Mesenchymal stem cell (in vitro differentiated cells and primary cell): Measurements from ENCODE around the gene PGA5.

Experiments
- DNase-seq: peaks from one replicate; pipeline ENCODE4 v3.0.0-alpha.2; 2013
- H2AFZ ChIP-seq: one replicate; pipeline ENCODE4 v1.6.1; 2013; ENCODE audit warnings: low read depth, mild to moderate bottlenecking, control low read depth, inconsistent platforms, low read length, moderate library complexity
- H2AK5ac ChIP-seq: 2 replicates; pipeline ENCODE4 v1.6.1; 2013; ENCODE audit warnings: low read length, moderate library complexity, mild to moderate bottlenecking, inconsistent platforms; ENCODE audit not compliant: severe bottlenecking
- H2BK120ac ChIP-seq: one replicate; pipeline ENCODE4 v1.6.1; 2013; ENCODE audit warnings: low read depth, mild to moderate bottlenecking, inconsistent platforms, low read length, moderate library complexity
- H2BK12ac ChIP-seq, 2 experiments: one replicate each; pipeline ENCODE4 v1.6.1; 2013; ENCODE audit warnings: inconsistent platforms in 2 of 2, low read length in 2 of 2, mild to moderate bottlenecking in 2 of 2, moderate library complexity in 2 of 2, control low read depth in 1 of 2
- H2BK15ac ChIP-seq: one replicate; pipeline ENCODE4 v1.6.1; 2013; ENCODE audit warnings: mild to moderate bottlenecking, low read depth, inconsistent platforms; ENCODE audit not compliant: poor library complexity, severe bottlenecking
- H2BK5ac ChIP-seq: 2 replicates; pipeline ENCODE4 v1.6.1; 2013; ENCODE audit warnings: low read depth, mild to moderate bottlenecking, low read length, control low read depth, inconsistent platforms; ENCODE audit not compliant: poor library complexity, severe bottlenecking
- H3K14ac ChIP-seq, 2 experiments: one replicate each; pipeline ENCODE4 v1.6.1; 2013; ENCODE audit warnings: inconsistent platforms in 2 of 2, low read length in 2 of 2, control low read depth in 1 of 2, mild to moderate bottlenecking in 1 of 2, moderate library complexity in 1 of 2
- H3K18ac ChIP-seq, 2 experiments: one replicate each; pipeline ENCODE4 v1.6.1; 2013; ENCODE audit warnings: inconsistent platforms in 2 of 2, low read length in 2 of 2, control low read depth in 1 of 2, low read depth in 1 of 2, mild to moderate bottlenecking in 1 of 2
- H3K23ac ChIP-seq, 2 experiments: one replicate each; pipeline ENCODE4 v1.6.1; 2013; ENCODE audit warnings: inconsistent platforms in 2 of 2, low read length in 2 of 2, mild to moderate bottlenecking in 2 of 2, moderate library complexity in 2 of 2, control low read depth in 1 of 2
- H3K27ac ChIP-seq: 2 replicates; pipeline ENCODE4 v1.5.1; 2013; ENCODE audit warnings: mild to moderate bottlenecking, moderate library complexity, low read length, control low read depth, inconsistent platforms; ENCODE audit not compliant: poor library complexity, severe bottlenecking
- H3K27me3 ChIP-seq, 2 experiments: 2 replicates each; pipeline versions ENCODE4 v1.6.1 to v1.7.0; 2013; ENCODE audit warnings: low read length in 2 of 2, mild to moderate bottlenecking in 2 of 2, moderate library complexity in 2 of 2, control low read depth in 1 of 2, inconsistent platforms in 1 of 2; ENCODE audit not compliant: control insufficient read depth in 1 of 2, insufficient read depth in 1 of 2
- H3K36me3 ChIP-seq, 2 experiments: 2 replicates each; pipeline versions ENCODE4 v1.6.1 to v1.7.0; 2013; ENCODE audit warnings: low read length in 2 of 2, control low read depth in 1 of 2, inconsistent platforms in 1 of 2, low read depth in 1 of 2, mild to moderate bottlenecking in 1 of 2; ENCODE audit not compliant: insufficient read depth in 2 of 2, control insufficient read depth in 1 of 2
- H3K4ac ChIP-seq, 2 experiments: one replicate each; pipeline ENCODE4 v1.6.1; 2013; ENCODE audit warnings: inconsistent platforms in 2 of 2, low read length in 2 of 2, mild to moderate bottlenecking in 2 of 2, moderate library complexity in 2 of 2, control low read depth in 1 of 2, low read depth in 1 of 2
- H3K4me1 ChIP-seq: 2 replicates; pipeline ENCODE4 v1.6.1; 2013; ENCODE audit warnings: low read depth, low read length, control low read depth; ENCODE audit not compliant: control insufficient read depth, insufficient read depth
- H3K4me2 ChIP-seq: 2 replicates; pipeline ENCODE4 v1.6.1; 2013; ENCODE audit warnings: low read length, mild to moderate bottlenecking, inconsistent platforms; ENCODE audit not compliant: poor library complexity, severe bottlenecking
- H3K4me3 ChIP-seq, 2 experiments: 2 replicates each; pipeline versions ENCODE4 v1.5.1 to v1.7.0; 2013; ENCODE audit warnings: low read length in 2 of 2, mild to moderate bottlenecking in 2 of 2, control low read depth in 1 of 2, low read depth in 1 of 2; ENCODE audit not compliant: insufficient read depth in 1 of 2
- H3K79me1 ChIP-seq: replicated peaks from 2 replicates; pipeline ENCODE4 v1.6.1; 2013; ENCODE audit warnings: mild to moderate bottlenecking, control low read depth, low read length, inconsistent platforms; ENCODE audit not compliant: poor library complexity, severe bottlenecking
- H3K9ac ChIP-seq: 2 replicates; pipeline ENCODE4 v1.7.0; 2013; ENCODE audit warnings: mild to moderate bottlenecking, low read length, moderate library complexity
- H3K9me3 ChIP-seq: 2 replicates; pipeline ENCODE4 v1.7.0; 2013; ENCODE audit warnings: mild to moderate bottlenecking, low read length; ENCODE audit not compliant: control insufficient read depth
- H4K8ac ChIP-seq: one replicate; pipeline ENCODE4 v1.6.1; 2013; ENCODE audit warnings: inconsistent platforms, mild to moderate bottlenecking, low read length, moderate library complexity
- H4K91ac ChIP-seq: one replicate; pipeline ENCODE4 v1.6.1; 2013; ENCODE audit warnings: mild to moderate bottlenecking, low read length, inconsistent platforms
- WGBS: methylation state at CpG from one replicate; pipeline ENCODE4 v1.1.7; 2013; ENCODE audit warnings: mixed read lengths; 5-methylcytosine and 5-hydroxymethylcytosine counted together

PGA5 gene

DNA sequence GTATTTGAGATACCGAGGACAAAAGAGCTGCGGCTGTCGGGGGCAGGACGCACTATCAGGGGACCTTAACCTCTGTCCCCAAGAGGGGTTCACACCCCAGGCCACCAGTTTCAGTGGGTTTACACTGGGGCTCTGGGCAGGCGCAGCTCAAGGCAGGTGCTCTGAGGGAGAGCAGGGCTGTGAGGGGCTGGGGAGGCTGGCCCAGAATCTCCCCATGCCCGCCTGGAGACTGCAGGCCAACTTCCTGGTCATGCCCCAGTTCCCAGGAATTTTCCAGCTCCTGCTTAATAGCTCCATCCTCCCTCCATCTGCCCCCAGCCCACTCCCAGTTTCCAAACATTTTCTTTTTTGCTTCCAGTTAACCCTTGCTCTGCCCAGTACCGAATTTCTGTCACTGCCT lies 45.3 kb upstream of the PGA5 start:
- no peak overlapping the region for H3K23ac ChIP-seq
- H3K27me3 ChIP-seq = peaks cover 4 to 21% of the 10 kb centered on the region in 2 experiments
- no peak overlapping the region for H2AFZ ChIP-seq
- no peak overlapping the region for H3K4me3 ChIP-seq
- no peak for DNase-seq
- 85% methylated on average over 7 of the region's 7 CpGs for WGBS
- no peak overlapping the region for H2BK5ac ChIP-seq
- H3K18ac ChIP-seq = no peak overlapping the region
- no peak overlapping the region for H3K27ac ChIP-seq
- no peak overlapping the region for H3K4me2 ChIP-seq
- no peak overlapping the region for H2BK15ac ChIP-seq
- no peaks in the 10 kb centered on the region for H3K36me3 ChIP-seq
- no peak overlapping the region for H3K14ac ChIP-seq
- peaks cover 14% of the 10 kb centered on the region for H3K4me1 ChIP-seq
- H4K8ac ChIP-seq = no peak overlapping the region
- no peak overlapping the region for H2AK5ac ChIP-seq
- no peak overlapping the region for H2BK120ac ChIP-seq
- no peak overlapping the region for H3K9ac ChIP-seq
- no peak overlapping the region for H3K4ac ChIP-seq
- no peak overlapping the region for H2BK12ac ChIP-seq
- H4K91ac ChIP-seq = no peak overlapping the region
- H3K79me1 ChIP-seq = no peaks in the 10 kb centered on the region
- peaks cover 22% of the 10 kb centered on the region for H3K9me3 ChIP-seq

GRCh38 chr11:61198361-61198760 lies 42.6 kb upstream of the PGA5 start:
- no peak overlapping the region for H4K91ac ChIP-seq
- H3K18ac ChIP-seq = no peak overlapping the region
- no peak overlapping the region for H2AFZ ChIP-seq
- no peaks in the 10 kb centered on the region for H3K79me1 ChIP-seq
- H2BK12ac ChIP-seq = no peak overlapping the region
- no peak overlapping the region for H3K27ac ChIP-seq
- no peak overlapping the region for H3K4ac ChIP-seq
- no peak overlapping the region for H2AK5ac ChIP-seq
- no peak overlapping the region for H3K4me2 ChIP-seq
- peaks cover 11 to 28% of the 10 kb centered on the region in 2 experiments for H3K27me3 ChIP-seq
- no peak for DNase-seq
- no peak overlapping the region for H2BK15ac ChIP-seq
- no peak overlapping the region for H3K4me3 ChIP-seq
- H3K4me1 ChIP-seq = peaks cover 14% of the 10 kb centered on the region
- H3K36me3 ChIP-seq = no peaks in the 10 kb centered on the region
- peaks cover 15% of the 10 kb centered on the region for H3K9me3 ChIP-seq
- H2BK120ac ChIP-seq = no peak overlapping the region
- no peak overlapping the region for H3K14ac ChIP-seq
- H3K23ac ChIP-seq = no peak overlapping the region
- no peak overlapping the region for H2BK5ac ChIP-seq
- H4K8ac ChIP-seq = no peak overlapping the region
- WGBS = 76% methylated on average over 6 of the region's 6 CpGs
- H3K9ac ChIP-seq = no peak overlapping the region

DNA sequence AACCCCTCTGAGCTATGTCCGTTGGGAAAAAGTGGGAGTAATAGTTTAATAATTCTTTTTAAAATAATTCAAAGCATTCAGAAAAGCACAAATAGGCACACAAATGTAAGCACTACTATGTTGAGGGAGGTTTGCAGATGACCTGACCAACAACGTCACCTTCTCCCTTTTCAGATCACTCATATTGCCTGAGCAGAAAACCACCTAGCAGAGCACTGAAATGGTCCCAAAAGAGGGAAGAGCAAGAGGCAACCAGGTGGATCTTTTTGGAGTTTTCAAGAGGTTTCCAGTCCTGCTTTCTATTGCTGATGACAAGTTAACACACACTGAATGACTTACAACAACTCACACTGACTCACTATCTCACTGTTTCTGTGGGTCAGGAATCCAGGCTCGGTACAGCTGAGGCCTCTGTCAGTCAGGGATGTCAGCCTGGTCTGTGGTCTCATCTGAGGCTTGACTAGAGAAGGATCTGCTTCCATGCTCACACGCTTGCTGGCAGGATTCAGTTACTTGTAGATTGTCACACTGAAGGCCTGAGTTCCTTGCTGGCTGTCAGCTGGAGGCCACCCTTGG lies 41.9 kb upstream of the PGA5 start:
- no peak overlapping the region for H2BK12ac ChIP-seq
- H2BK15ac ChIP-seq = no peak overlapping the region
- no peak overlapping the region for H2AFZ ChIP-seq
- peaks cover 15% of the 10 kb centered on the region for H3K9me3 ChIP-seq
- no peak overlapping the region for H2BK5ac ChIP-seq
- H3K4me2 ChIP-seq = no peak overlapping the region
- no peak overlapping the region for H3K9ac ChIP-seq
- no peak overlapping the region for H2BK120ac ChIP-seq
- H3K27me3 ChIP-seq = peaks cover 11 to 23% of the 10 kb centered on the region in 2 experiments
- H4K91ac ChIP-seq = no peak overlapping the region
- DNase-seq = no peak
- no peak overlapping the region for H4K8ac ChIP-seq
- no peaks in the 10 kb centered on the region for H3K36me3 ChIP-seq
- WGBS = 74% methylated on average over 3 of the region's 4 CpGs
- no peaks in the 10 kb centered on the region for H3K79me1 ChIP-seq
- no peak overlapping the region for H3K27ac ChIP-seq
- H3K4me1 ChIP-seq = peaks cover 13% of the 10 kb centered on the region
- no peak overlapping the region for H3K18ac ChIP-seq
- H3K23ac ChIP-seq = no peak overlapping the region
- no peak overlapping the region for H3K4me3 ChIP-seq
- H3K14ac ChIP-seq = no peak overlapping the region
- no peak overlapping the region for H2AK5ac ChIP-seq
- H3K4ac ChIP-seq = no peak overlapping the region

GRCh38 chr11:61201476-61201875 lies 39.5 kb upstream of the PGA5 start:
- no peaks in the 10 kb centered on the region for H3K4me1 ChIP-seq
- 92% methylated on average over 14 of the region's 14 CpGs for WGBS
- peaks cover 15% of the 10 kb centered on the region for H3K9me3 ChIP-seq
- no peak overlapping the region for H2AK5ac ChIP-seq
- no peak overlapping the region for H2BK15ac ChIP-seq
- no peak overlapping the region for H4K91ac ChIP-seq
- H3K9ac ChIP-seq = no peak overlapping the region
- H3K4me3 ChIP-seq = no peak overlapping the region
- H2BK120ac ChIP-seq = no peak overlapping the region
- H3K36me3 ChIP-seq = no peaks in the 10 kb centered on the region
- H3K18ac ChIP-seq = no peak overlapping the region
- H3K4me2 ChIP-seq = no peak overlapping the region
- no peak overlapping the region for H4K8ac ChIP-seq
- H2BK12ac ChIP-seq = no peak overlapping the region
- no peak overlapping the region for H3K23ac ChIP-seq
- no peak overlapping the region for H3K14ac ChIP-seq
- H3K79me1 ChIP-seq = no peaks in the 10 kb centered on the region
- H3K27ac ChIP-seq = no peak overlapping the region
- H2BK5ac ChIP-seq = no peak overlapping the region
- no peak for DNase-seq
- no peak overlapping the region for H3K4ac ChIP-seq
- no peak overlapping the region for H2AFZ ChIP-seq
- peaks cover 12 to 14% of the 10 kb centered on the region in 2 experiments for H3K27me3 ChIP-seq
